Loucy (cell line): ENCODE measurements around the gene CABP7.

Source experiments
- EZH2phosphoT487 ChIP-seq: fragments of 200-600 bp; IDR thresholded peaks from 2 replicates; pipeline ENCODE4 v1.6.1; 2018; ENCODE audit warnings: antibody characterized with exemption, mild to moderate bottlenecking, moderate library complexity, borderline replicate concordance
- TF ChIP-seq, protein P1 (sequence below): fragments of 200-600 bp; sonication (generic); conservative IDR thresholded peaks from 2 replicates; pipeline ENCODE4 v1.5.1; 2014; ENCODE audit warnings: mild to moderate bottlenecking, antibody characterized with exemption, low read length

DNA sequence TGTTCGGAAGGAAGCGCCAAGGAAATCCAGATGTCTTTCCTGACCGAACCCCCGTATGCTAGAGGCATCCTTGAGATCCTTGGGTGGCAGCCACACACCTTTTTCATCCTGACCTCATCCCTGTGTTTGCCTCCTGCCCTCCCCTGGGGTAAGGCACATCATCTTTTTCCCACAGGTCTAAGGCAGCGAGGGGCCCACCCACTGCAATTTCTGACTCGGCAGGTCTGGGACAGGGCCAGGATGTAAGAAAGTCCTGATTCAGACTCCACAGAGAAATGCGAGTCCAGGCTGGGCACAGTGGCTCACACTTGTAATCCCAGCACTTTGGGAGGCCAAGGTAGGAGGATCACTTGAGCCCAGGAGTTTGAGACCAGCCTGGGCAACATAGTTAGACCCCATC lies 36.5 kb downstream of the CABP7 start:
- TF ChIP-seq, protein P1, sequence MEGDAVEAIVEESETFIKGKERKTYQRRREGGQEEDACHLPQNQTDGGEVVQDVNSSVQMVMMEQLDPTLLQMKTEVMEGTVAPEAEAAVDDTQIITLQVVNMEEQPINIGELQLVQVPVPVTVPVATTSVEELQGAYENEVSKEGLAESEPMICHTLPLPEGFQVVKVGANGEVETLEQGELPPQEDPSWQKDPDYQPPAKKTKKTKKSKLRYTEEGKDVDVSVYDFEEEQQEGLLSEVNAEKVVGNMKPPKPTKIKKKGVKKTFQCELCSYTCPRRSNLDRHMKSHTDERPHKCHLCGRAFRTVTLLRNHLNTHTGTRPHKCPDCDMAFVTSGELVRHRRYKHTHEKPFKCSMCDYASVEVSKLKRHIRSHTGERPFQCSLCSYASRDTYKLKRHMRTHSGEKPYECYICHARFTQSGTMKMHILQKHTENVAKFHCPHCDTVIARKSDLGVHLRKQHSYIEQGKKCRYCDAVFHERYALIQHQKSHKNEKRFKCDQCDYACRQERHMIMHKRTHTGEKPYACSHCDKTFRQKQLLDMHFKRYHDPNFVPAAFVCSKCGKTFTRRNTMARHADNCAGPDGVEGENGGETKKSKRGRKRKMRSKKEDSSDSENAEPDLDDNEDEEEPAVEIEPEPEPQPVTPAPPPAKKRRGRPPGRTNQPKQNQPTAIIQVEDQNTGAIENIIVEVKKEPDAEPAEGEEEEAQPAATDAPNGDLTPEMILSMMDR: no peak
- no peak for TF ChIP-seq EZH2phosphoT487
